Epithelial cell of esophagus (primary cell): ENCODE results near the gene PIWIL4.

ENCODE experiments used
- DNase-seq: peaks from one replicate; pipeline ENCODE4 v3.0.0; 2010; ENCODE audit warnings: low read depth
- H3K4me3 ChIP-seq: 2 replicates; pipeline ENCODE4 v1.5.1; 2011; ENCODE audit warnings: mild to moderate bottlenecking, low read length, control low read depth
- CTCF ChIP-seq: IDR thresholded peaks from 2 replicates; pipeline ENCODE4 v1.5.1; 2011; ENCODE audit warnings: low read depth, mild to moderate bottlenecking, low read length, control low read depth, inconsistent platforms; ENCODE audit not compliant: insufficient read depth; ENCODE audit errors: missing control alignments

The PIWIL4 gene

DNA sequence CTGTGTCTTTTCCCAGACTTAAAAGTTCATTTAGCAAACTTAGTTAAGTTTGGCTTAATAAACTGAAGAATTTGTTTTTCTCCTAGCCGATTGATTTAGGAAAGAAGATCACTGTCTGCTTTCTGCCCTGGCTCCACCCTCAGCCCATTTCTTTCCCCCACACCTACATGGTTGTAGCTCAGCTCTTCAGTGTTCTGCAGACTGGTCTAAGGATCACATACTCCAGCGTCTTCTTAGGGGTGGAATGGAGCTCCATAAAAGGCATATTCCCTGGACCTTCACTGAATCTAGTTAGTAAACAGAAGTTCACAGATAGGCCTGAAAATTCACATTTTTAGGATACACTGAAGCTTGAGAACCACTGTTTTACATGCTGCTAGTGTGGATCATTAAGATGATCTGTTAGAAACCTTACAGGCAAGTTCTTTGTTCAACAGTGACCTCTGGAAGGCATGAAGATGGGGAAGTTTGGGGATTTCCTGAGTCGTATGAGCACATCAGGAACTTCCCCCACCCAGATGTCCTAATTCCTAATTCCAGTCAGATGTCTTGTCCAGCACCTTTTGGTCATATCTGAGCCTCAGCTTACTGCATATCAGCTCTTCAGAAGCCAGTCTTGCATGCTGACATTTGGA is 16.8 kb downstream of the PIWIL4 start:
- no peak overlapping the region for H3K4me3 ChIP-seq
- TF ChIP-seq CTCF: no peak
- DNase-seq: peak; percentile 37

DNA sequence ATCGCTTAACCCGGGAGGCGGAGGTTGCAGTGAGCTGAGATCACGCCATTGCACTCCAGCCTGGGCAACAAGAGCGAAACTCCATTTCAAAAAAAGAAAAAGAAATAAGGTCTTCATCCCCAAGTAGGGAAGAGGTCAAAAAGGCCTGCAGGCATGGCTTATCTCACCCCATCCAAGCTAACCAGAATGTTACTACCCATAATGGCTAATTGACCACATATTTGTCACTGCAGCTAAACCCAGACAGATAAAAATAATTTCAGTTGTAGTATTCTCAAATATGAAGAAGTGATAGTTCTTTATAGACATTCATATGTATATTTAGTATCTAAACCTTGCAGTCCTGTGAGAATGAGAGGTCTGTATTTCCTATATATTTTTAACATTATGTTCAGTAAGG is 17.8 kb downstream of the PIWIL4 start:
- DNase-seq: no peak
- no peak for TF ChIP-seq CTCF

DNA sequence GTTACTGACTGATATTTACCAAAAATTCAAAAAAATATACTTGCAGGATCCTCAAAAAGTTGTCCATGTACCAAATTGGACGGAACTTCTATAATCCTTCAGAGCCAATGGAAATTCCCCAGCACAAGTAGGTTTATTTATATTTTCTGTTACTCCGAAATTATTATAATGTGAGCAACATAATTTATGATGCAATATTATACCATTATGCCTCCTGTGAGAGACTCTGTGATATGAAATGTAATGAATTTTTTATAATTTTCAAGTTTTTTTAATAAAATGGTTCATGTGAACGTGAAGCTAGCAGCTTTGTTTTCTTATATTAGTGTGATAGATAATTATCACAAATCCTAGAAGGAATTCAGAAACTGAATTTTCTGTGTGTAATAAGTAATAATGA is 18.2 kb downstream of the PIWIL4 start:
- no peak for DNase-seq
- no peak overlapping the region for H3K4me3 ChIP-seq
- TF ChIP-seq CTCF: no peak

More for the DNA sequence above, 17.8 kb downstream of the PIWIL4 start:
- H3K4me3 ChIP-seq: no peak overlapping the region

GRCh38 chr11:94586546-94586945 is 19.4 kb downstream of the PIWIL4 start:
- no peak for TF ChIP-seq CTCF

GRCh38 chr11:94586978-94587377 is 19.8 kb downstream of the PIWIL4 start:
- no peak for TF ChIP-seq CTCF
- H3K4me3 ChIP-seq: no peak overlapping the region
- DNase-seq: peak; percentile 75

More at GRCh38 chr11:94586546-94586945, 19.4 kb downstream of the PIWIL4 start:
- no peak overlapping the region for H3K4me3 ChIP-seq
- no peak for DNase-seq

DNA sequence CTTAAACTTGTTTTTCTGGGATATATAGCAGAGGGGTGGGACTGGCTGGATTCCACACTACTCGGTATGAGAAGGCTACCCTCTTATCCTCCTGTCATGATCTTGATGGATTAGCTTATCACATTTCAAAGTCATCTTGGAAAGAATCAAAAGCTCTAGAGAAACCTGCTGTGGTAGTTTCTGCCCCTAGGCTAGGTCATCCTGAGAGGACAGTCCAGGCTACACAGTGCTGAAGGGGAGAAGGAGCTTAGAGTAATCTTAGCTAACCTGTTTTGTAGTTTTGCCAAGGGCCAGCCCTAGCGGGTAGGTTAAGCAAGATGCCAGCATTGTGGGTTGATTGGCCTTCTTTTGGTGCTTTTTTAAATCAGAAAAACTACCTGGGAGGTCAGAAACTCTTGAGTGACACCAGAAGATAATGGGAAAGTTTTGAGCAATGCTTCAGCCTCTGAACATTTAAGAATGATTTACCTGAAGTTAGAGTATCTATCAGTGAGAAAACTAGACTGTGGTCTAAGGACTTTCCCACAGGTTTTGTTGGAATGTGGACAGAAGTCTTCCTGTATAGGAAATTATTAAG is 21.3 kb downstream of the PIWIL4 start:
- no peak overlapping the region for H3K4me3 ChIP-seq
- peak; percentile 4 for DNase-seq
- TF ChIP-seq CTCF: no peak
